ENCODE data around the gene UBR1.

DNA sequence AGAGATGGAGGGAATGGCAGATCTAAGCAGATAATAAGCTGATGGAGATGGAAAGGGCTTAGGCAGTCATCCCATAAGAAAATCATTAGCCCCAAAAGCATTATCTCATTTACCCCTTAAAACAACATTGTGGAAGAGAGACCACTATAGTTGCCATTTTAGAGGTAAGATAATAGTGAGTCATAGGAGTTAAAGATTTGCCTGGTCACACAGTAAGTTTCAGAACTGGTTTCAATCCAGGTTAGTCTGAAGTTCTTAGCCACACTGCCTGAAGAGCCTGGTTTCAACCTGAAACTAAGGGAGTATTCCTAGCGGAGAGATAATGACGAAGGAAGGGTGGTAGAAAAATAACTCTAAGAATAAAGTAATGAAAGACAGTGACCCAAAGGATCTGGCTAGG is 13.0 kb upstream of the UBR1 start:
- TF ChIP-seq EZH2 (IDR thresholded peaks at IDR 0.05; ENCODE audit: low read depth, unreplicated experiment) (no peak), EZH2phosphoT487 (IDR thresholded peaks at IDR 0.05; ENCODE audit: unreplicated experiment) (no peak), CREB1 (CRISPR knock-in tag; IDR thresholded peaks at IDR 0.05; ENCODE audit: low read depth) (no peak), POLR2AphosphoS5 (IDR thresholded peaks at IDR 0.05; ENCODE audit: low read depth) (no peak), JUNB (IDR thresholded peaks at IDR 0.05; ENCODE audit: unreplicated experiment) (no peak), ZNF331 (CRISPR knock-in tag; IDR thresholded peaks at IDR 0.05; ENCODE audit: low read depth) (no peak), STAT1 (IDR thresholded peaks at IDR 0.05; ENCODE audit: unreplicated experiment) (no peak), NANOG (IDR thresholded peaks at IDR 0.05; ENCODE audit: borderline replicate concordance) (no peak)
- TF ChIP-seq, protein P1, sequence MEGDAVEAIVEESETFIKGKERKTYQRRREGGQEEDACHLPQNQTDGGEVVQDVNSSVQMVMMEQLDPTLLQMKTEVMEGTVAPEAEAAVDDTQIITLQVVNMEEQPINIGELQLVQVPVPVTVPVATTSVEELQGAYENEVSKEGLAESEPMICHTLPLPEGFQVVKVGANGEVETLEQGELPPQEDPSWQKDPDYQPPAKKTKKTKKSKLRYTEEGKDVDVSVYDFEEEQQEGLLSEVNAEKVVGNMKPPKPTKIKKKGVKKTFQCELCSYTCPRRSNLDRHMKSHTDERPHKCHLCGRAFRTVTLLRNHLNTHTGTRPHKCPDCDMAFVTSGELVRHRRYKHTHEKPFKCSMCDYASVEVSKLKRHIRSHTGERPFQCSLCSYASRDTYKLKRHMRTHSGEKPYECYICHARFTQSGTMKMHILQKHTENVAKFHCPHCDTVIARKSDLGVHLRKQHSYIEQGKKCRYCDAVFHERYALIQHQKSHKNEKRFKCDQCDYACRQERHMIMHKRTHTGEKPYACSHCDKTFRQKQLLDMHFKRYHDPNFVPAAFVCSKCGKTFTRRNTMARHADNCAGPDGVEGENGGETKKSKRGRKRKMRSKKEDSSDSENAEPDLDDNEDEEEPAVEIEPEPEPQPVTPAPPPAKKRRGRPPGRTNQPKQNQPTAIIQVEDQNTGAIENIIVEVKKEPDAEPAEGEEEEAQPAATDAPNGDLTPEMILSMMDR (conservative IDR thresholded peaks at IDR 0.05; ENCODE audit: low read depth in 2 of 2) = no peak
- TF ChIP-seq, protein P2, sequence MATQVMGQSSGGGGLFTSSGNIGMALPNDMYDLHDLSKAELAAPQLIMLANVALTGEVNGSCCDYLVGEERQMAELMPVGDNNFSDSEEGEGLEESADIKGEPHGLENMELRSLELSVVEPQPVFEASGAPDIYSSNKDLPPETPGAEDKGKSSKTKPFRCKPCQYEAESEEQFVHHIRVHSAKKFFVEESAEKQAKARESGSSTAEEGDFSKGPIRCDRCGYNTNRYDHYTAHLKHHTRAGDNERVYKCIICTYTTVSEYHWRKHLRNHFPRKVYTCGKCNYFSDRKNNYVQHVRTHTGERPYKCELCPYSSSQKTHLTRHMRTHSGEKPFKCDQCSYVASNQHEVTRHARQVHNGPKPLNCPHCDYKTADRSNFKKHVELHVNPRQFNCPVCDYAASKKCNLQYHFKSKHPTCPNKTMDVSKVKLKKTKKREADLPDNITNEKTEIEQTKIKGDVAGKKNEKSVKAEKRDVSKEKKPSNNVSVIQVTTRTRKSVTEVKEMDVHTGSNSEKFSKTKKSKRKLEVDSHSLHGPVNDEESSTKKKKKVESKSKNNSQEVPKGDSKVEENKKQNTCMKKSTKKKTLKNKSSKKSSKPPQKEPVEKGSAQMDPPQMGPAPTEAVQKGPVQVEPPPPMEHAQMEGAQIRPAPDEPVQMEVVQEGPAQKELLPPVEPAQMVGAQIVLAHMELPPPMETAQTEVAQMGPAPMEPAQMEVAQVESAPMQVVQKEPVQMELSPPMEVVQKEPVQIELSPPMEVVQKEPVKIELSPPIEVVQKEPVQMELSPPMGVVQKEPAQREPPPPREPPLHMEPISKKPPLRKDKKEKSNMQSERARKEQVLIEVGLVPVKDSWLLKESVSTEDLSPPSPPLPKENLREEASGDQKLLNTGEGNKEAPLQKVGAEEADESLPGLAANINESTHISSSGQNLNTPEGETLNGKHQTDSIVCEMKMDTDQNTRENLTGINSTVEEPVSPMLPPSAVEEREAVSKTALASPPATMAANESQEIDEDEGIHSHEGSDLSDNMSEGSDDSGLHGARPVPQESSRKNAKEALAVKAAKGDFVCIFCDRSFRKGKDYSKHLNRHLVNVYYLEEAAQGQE (IDR thresholded peaks at IDR 0.05; ENCODE audit: unreplicated experiment) = no peak
- TF ChIP-seq, protein P3, sequence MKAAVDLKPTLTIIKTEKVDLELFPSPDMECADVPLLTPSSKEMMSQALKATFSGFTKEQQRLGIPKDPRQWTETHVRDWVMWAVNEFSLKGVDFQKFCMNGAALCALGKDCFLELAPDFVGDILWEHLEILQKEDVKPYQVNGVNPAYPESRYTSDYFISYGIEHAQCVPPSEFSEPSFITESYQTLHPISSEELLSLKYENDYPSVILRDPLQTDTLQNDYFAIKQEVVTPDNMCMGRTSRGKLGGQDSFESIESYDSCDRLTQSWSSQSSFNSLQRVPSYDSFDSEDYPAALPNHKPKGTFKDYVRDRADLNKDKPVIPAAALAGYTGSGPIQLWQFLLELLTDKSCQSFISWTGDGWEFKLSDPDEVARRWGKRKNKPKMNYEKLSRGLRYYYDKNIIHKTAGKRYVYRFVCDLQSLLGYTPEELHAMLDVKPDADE (IDR thresholded peaks at IDR 0.05) = no peak
- TF ChIP-seq, protein P4, sequence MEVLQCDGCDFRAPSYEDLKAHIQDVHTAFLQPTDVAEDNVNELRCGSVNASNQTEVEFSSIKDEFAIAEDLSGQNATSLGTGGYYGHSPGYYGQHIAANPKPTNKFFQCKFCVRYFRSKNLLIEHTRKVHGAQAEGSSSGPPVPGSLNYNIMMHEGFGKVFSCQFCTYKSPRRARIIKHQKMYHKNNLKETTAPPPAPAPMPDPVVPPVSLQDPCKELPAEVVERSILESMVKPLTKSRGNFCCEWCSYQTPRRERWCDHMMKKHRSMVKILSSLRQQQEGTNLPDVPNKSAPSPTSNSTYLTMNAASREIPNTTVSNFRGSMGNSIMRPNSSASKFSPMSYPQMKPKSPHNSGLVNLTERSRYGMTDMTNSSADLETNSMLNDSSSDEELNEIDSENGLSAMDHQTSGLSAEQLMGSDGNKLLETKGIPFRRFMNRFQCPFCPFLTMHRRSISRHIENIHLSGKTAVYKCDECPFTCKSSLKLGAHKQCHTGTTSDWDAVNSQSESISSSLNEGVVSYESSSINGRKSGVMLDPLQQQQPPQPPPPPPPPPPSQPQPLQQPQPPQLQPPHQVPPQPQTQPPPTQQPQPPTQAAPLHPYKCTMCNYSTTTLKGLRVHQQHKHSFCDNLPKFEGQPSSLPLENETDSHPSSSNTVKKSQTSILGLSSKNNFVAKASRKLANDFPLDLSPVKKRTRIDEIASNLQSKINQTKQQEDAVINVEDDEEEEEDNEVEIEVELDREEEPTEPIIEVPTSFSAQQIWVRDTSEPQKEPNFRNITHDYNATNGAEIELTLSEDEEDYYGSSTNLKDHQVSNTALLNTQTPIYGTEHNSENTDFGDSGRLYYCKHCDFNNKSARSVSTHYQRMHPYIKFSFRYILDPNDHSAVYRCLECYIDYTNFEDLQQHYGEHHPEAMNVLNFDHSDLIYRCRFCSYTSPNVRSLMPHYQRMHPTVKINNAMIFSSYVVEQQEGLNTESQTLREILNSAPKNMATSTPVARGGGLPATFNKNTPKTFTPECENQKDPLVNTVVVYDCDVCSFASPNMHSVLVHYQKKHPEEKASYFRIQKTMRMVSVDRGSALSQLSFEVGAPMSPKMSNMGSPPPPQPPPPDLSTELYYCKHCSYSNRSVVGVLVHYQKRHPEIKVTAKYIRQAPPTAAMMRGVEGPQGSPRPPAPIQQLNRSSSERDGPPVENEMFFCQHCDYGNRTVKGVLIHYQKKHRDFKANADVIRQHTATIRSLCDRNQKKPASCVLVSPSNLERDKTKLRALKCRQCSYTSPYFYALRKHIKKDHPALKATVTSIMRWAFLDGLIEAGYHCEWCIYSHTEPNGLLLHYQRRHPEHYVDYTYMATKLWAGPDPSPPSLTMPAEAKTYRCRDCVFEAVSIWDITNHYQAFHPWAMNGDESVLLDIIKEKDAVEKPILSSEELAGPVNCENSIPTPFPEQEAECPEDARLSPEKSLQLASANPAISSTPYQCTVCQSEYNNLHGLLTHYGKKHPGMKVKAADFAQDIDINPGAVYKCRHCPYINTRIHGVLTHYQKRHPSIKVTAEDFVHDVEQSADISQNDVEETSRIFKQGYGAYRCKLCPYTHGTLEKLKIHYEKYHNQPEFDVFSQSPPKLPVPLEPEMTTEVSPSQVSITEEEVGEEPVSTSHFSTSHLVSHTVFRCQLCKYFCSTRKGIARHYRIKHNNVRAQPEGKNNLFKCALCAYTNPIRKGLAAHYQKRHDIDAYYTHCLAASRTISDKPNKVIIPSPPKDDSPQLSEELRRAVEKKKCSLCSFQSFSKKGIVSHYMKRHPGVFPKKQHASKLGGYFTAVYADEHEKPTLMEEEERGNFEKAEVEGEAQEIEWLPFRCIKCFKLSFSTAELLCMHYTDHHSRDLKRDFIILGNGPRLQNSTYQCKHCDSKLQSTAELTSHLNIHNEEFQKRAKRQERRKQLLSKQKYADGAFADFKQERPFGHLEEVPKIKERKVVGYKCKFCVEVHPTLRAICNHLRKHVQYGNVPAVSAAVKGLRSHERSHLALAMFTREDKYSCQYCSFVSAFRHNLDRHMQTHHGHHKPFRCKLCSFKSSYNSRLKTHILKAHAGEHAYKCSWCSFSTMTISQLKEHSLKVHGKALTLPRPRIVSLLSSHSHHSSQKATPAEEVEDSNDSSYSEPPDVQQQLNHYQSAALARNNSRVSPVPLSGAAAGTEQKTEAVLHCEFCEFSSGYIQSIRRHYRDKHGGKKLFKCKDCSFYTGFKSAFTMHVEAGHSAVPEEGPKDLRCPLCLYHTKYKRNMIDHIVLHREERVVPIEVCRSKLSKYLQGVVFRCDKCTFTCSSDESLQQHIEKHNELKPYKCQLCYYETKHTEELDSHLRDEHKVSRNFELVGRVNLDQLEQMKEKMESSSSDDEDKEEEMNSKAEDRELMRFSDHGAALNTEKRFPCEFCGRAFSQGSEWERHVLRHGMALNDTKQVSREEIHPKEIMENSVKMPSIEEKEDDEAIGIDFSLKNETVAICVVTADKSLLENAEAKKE (CRISPR knock-in tag; IDR thresholded peaks at IDR 0.05) = no peak
